ENCODE measurements around the gene CNDP2. TPM values are rescaled to one million over a fixed set of nuclear protein-coding genes. Genes with fewer than 3 reads are reported as not detected.

The CNDP2 gene
- total RNA-seq, 4 donors from 2014 or later = 58.4 to 79.9 (median 69.5) TPM

DNA sequence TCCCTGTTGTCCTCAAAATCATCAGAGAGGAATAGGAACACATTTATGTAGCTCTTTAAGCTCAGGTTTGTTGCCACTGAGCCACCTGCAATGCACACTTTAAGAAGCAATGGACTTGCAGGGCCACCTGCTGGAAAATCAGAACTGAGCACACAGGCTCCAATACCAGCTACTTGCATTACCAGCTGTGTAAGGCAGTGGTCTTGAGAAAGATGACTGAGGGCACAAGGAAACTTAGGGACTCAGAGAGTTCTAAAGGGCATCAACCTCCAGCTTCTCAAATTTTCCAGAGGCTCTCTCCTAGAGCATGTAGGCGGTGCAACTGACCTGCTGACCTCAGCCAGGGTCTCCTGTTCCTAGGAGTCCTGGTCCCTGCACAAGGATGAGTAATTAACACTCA lies 2.5 kb upstream of the CNDP2 start:
- WGBS = 73% methylated on average over 1 of the region's 1 CpG
- peak in 1 of 2 donors; percentile 55 for DNase-seq (ENCODE audit: low spot score in 2 of 2)
- H3K27ac ChIP-seq = no peak overlapping the region
- no peaks in the 10 kb centered on the region for H3K9me3 ChIP-seq
- no peaks in the 10 kb centered on the region for H3K36me3 ChIP-seq
- H3K4me3 ChIP-seq = no peak overlapping the region
- TF ChIP-seq POLR2A (IDR thresholded peaks at IDR 0.05) = no peak
- TF ChIP-seq POLR2AphosphoS5 (IDR thresholded peaks at IDR 0.05) = no peak
- no peak for TF ChIP-seq EP300 (IDR thresholded peaks at IDR 0.05)
- TF ChIP-seq, protein P1, sequence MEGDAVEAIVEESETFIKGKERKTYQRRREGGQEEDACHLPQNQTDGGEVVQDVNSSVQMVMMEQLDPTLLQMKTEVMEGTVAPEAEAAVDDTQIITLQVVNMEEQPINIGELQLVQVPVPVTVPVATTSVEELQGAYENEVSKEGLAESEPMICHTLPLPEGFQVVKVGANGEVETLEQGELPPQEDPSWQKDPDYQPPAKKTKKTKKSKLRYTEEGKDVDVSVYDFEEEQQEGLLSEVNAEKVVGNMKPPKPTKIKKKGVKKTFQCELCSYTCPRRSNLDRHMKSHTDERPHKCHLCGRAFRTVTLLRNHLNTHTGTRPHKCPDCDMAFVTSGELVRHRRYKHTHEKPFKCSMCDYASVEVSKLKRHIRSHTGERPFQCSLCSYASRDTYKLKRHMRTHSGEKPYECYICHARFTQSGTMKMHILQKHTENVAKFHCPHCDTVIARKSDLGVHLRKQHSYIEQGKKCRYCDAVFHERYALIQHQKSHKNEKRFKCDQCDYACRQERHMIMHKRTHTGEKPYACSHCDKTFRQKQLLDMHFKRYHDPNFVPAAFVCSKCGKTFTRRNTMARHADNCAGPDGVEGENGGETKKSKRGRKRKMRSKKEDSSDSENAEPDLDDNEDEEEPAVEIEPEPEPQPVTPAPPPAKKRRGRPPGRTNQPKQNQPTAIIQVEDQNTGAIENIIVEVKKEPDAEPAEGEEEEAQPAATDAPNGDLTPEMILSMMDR (IDR thresholded peaks at IDR 0.05) = peak; percentile 24 to 61
- H3K27me3 ChIP-seq = no peaks in the 10 kb centered on the region
- H3K4me1 ChIP-seq = peaks cover 30% of the 10 kb centered on the region

DNA sequence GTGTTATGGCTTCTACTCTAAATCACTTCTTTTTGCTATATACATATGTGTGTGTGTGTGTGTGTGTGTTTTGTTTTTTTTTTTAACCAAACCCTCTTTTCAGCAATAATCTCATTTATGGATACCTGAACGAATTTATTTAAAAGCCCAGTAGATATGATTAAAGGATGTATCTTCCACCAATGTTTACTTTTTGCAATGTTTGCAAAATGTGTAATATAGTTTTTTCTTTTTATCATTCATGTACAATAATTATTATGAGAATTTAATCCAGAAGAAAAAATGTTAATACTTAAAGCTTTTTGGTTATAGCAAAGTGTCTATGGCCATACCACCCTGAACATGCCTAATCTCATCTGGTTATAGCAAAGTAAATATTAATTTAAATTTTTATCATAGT lies 1.6 kb upstream of the CNDP2 start:
- no peaks in the 10 kb centered on the region for H3K36me3 ChIP-seq
- H3K27ac ChIP-seq = no peak overlapping the region
- TF ChIP-seq EP300 (IDR thresholded peaks at IDR 0.05) = no peak
- no peak for TF ChIP-seq POLR2AphosphoS5 (IDR thresholded peaks at IDR 0.05)
- TF ChIP-seq, protein P1 (IDR thresholded peaks at IDR 0.05) = no peak
- no peak for TF ChIP-seq POLR2A (IDR thresholded peaks at IDR 0.05)
- H3K9me3 ChIP-seq = no peaks in the 10 kb centered on the region
- H3K4me3 ChIP-seq = no peak overlapping the region
- H3K4me1 ChIP-seq = peaks cover 38% of the 10 kb centered on the region
- 78% methylated on average over 1 of the region's 1 CpG for WGBS
- no peak for DNase-seq (ENCODE audit: low spot score in 2 of 2)
- H3K27me3 ChIP-seq = no peaks in the 10 kb centered on the region

DNA sequence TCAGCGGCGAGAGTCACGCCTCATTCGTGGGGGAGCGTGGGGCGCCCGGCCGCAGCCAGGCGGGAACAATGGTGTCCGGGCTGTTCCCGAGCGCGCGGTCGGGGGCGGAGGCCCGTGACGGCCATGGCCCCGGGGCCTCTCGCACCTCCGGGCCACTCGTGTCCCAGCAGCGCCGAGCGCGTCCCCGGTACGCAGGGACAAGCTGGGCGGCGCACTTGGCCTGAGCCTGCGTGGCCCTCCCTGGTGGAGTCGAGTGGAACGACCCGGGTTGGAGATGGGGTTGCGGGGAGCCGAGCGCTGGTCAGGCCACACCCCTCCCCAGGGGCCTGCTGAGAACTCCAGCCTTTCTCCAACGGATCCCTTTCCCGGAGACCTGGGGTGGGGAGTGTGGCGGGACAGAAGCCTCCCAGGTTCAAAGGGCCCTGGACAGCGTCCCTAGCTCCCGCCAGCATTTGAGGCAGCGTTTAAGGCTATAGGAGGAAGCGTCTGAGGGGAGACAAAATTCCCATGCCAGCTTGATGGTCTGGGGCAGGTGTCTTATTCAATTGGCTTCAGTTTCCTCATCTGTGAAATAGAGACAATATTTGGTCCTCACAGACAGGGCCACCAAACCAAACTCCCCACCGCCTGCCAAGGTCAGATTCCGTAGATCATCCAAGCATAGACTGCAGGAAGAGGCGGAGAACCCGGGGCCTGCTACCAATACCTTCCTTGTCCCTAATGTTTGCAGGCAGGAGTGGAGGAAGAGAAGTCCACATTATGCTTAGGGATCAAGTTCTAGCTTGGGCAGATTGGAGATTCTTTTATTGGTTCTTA lies 553 bp downstream of the CNDP2 start:
- H3K4me3 ChIP-seq = peak overlapping the region; percentile 99
- peak overlapping the region; percentile 97 for H3K27ac ChIP-seq
- WGBS = 22% methylated on average over 6 of the region's 48 CpGs
- DNase-seq (ENCODE audit: low spot score in 2 of 2) = peak; percentile 85 to 86
- H3K27me3 ChIP-seq = no peaks in the 10 kb centered on the region
- H3K36me3 ChIP-seq = peaks cover 10% of the 10 kb centered on the region
- TF ChIP-seq EP300 (IDR thresholded peaks at IDR 0.05) = no peak
- TF ChIP-seq, protein P1 (IDR thresholded peaks at IDR 0.05) = no peak
- no peak for TF ChIP-seq POLR2AphosphoS5 (IDR thresholded peaks at IDR 0.05)
- no peak for TF ChIP-seq POLR2A (IDR thresholded peaks at IDR 0.05)
- no peaks in the 10 kb centered on the region for H3K9me3 ChIP-seq
- peaks cover 44% of the 10 kb centered on the region for H3K4me1 ChIP-seq

DNA sequence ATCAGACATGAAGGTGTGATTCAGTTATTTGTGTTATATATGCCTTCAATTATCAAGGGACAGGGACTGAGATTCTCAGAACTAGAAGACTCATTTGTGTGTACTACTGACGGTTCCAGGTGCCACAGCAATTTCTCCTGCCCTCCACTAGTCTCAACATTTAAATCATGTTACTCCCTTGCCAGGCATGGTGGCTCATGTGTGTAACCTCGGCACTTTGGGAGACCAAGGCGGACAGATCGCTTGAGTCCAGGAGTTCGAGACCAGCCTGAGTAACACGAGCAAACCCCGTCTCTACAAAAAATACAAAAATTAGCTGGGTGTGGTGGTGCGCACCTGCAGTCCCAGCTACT lies 1.1 kb downstream of the CNDP2 start:
- no peak for DNase-seq (ENCODE audit: low spot score in 2 of 2)
- no peaks in the 10 kb centered on the region for H3K9me3 ChIP-seq
- peak overlapping the region; percentile 99 for H3K4me3 ChIP-seq
- peak overlapping the region; percentile 97 for H3K27ac ChIP-seq
- H3K4me1 ChIP-seq = peaks cover 47% of the 10 kb centered on the region
- TF ChIP-seq POLR2A (IDR thresholded peaks at IDR 0.05) (no peak), EP300 (IDR thresholded peaks at IDR 0.05) (no peak), POLR2AphosphoS5 (IDR thresholded peaks at IDR 0.05) (no peak)
- TF ChIP-seq, protein P1 (IDR thresholded peaks at IDR 0.05) = no peak
- H3K27me3 ChIP-seq = no peaks in the 10 kb centered on the region
- 86% methylated on average over 8 of the region's 8 CpGs for WGBS
- H3K36me3 ChIP-seq = peaks cover 16% of the 10 kb centered on the region

DNA sequence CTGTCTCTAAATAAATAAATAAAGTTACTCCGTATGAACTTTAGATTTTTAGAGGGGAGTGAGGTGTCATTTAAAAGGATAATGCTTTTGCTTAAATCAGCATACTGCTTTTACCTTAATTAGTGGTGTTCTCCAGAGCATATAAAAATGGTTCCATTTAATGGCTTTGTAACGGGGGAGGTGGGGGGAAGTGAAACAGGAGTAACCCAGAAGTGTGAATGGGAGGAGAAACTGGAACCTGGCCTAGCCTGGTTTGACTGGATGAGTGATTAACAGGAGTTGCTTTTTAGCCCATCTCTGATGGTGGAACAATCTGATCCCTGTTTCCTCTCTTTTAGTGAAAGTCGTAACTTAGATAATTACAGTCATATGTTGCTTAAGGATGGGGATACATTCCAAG lies 1.6 kb downstream of the CNDP2 start:
- peaks cover 47% of the 10 kb centered on the region for H3K4me1 ChIP-seq
- WGBS = 61% methylated on average over 3 of the region's 3 CpGs
- no peaks in the 10 kb centered on the region for H3K9me3 ChIP-seq
- TF ChIP-seq, protein P1 (IDR thresholded peaks at IDR 0.05) = no peak
- TF ChIP-seq EP300 (IDR thresholded peaks at IDR 0.05) (no peak), POLR2A (IDR thresholded peaks at IDR 0.05) (no peak), POLR2AphosphoS5 (IDR thresholded peaks at IDR 0.05) (no peak)
- DNase-seq (ENCODE audit: low spot score in 2 of 2) = no peak
- H3K4me3 ChIP-seq = no peak overlapping the region
- peaks cover 21% of the 10 kb centered on the region for H3K36me3 ChIP-seq
- no peaks in the 10 kb centered on the region for H3K27me3 ChIP-seq
- peak overlapping the region; percentile 97 for H3K27ac ChIP-seq
